ENCODE data around the gene DARS1. TPM values are rescaled to one million over a fixed set of nuclear protein-coding genes. Genes with fewer than 3 reads are reported as not detected.

Gene DARS1
- total and polyA plus RNA-seq, 2 of the 13 experiments (the other 11 are each of a cell fraction or from before 2014, with no cell fraction given) = 149 to 230 TPM

GRCh38 chr2:136013955-136014354 lies 28.5 kb upstream of the DARS1 start (continued):
- 0 out of 2 replicates have a peak, but pooled peaks have one; percentile 16 for TF ChIP-seq PAXIP1 (CRISPR knock-in tag; conservative IDR thresholded peaks at IDR 0.05)
- peak; percentile 54; the same call in 1 of the 2 replicates for TF ChIP-seq HNF1B (CRISPR knock-in tag; IDR thresholded peaks at IDR 0.05)
- no peak for TF ChIP-seq NPAS2 (CRISPR knock-in tag; IDR thresholded peaks at IDR 0.05; ENCODE audit: borderline replicate concordance)
- TF ChIP-seq ZNF639 (CRISPR knock-in tag; conservative IDR thresholded peaks at IDR 0.05) = no peak
- TF ChIP-seq MEF2D (CRISPR knock-in tag; IDR thresholded peaks at IDR 0.05) = no peak
- no peak for TF ChIP-seq GATAD2A (CRISPR knock-in tag; IDR thresholded peaks at IDR 0.05)
- no peak for TF ChIP-seq ZNF605 (CRISPR knock-in tag; IDR thresholded peaks at IDR 0.05)
- TF ChIP-seq CTCF (CRISPR knock-in tag; IDR thresholded peaks at IDR 0.05) = peak; percentile 69
- TF ChIP-seq MATR3 (CRISPR knock-in tag; IDR thresholded peaks at IDR 0.05) = no peak
- 0 out of 2 replicates have a peak, but pooled peaks have one; percentile 31 for TF ChIP-seq ZNF784 (CRISPR knock-in tag; IDR thresholded peaks at IDR 0.05; ENCODE audit: borderline replicate concordance)
- no peak for TF ChIP-seq TMF1 (CRISPR knock-in tag; IDR thresholded peaks at IDR 0.05; ENCODE audit: low read depth)
- TF ChIP-seq ZBTB8A (CRISPR knock-in tag; IDR thresholded peaks at IDR 0.05; ENCODE audit: borderline replicate concordance, low read depth) = no peak
